Activated CD4-positive, alpha-beta T cell treated with anti-CD3 and anti-CD28 coated beads for 1 hour (primary cell): ENCODE measurements around the gene TMEM35B.
"Not testable (repeated sequence)": the region's sequence is repeated elsewhere in the genome, so short reads cannot be mapped to it uniquely, and the experiment has no call there.

Source experiments
- DNase-seq: peaks from one replicate; pipeline ENCODE4 v3.0.0-alpha.2; 2020

The TMEM35B gene

DNA sequence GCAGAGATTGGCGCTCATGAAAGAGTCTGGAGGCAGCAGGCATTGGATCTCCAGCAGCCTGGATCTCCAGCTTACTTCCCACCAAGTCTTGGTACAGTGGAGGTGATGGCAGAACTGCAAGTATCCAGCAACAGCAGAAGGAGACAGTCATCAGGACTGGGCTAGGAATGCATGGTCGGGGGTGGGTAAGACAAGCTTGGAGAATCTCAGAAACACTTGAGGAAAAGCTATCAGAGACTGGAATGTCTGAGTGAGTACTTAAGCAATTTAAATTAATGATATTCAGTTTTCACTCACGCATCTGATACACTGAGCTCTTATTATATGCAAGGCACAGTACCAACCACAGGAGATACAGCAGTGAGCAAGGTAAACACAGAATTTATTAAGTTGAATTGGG is 9.8 kb downstream of the TMEM35B start:
- no peak for DNase-seq

GRCh38 chr1:34974626-34975025 is 10.5 kb downstream of the TMEM35B start:
- DNase-seq: no peak

DNA sequence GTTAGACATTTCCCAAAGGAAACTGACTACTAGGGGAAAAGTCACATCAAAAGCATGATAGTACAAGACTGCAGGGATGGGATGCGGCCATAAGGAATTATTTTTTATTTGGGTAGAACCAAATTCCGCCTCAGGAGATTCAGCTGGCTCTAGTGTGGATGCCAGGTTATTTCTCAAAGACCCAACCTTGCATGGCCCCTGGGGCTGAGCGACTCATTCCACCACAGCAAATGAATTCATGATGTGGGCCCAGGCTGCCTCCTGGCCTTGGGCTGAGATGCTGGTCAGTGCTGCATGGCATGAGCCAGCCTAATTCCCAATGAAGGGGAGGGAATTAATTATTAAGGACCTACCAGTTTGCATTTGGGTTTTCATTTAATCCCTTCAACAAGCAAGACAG is 11.8 kb downstream of the TMEM35B start:
- DNase-seq: no peak

DNA sequence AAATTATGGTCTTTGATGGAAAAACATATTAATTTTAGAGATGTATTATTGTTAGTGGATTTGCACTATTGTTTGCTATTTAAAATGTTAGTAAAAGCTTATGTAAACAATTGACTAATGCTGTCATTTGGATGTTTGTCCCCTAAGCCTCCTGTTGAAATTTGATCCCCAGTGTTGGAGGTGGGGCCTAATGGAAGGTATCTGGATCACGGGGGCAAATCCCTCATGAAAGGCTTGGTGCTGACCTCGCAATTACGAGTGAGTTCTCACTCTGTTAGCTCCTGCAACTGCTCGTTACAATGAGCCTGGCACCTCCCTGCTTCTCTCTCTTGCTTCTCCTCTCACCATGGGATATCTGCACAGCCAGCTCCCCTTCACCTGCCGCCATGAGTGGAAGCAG is 14.3 kb downstream of the TMEM35B start:
- no peak for DNase-seq

DNA sequence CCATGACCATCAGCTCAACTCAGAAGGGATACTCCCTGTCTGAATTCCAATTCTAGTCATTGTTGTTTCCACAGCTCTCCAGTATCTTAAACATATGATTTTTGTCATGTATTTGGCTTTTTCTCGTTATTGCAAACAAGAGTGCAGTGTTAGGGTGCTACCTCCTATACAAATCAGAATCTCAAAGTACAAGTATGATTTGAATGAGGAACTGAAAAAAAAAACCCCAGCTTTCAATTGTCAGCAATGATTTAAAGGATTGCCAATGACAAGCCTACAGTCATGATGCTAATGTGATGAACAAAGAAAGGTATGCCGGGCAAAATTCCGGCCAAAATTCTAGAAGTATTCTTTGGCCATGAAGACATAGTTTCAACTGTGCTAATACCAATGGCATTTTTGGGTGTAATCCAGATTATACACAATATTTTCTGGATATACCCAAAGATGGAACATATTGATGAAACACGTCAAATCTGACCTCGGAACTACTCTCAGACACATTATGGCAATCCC is 14.9 kb downstream of the TMEM35B start:
- DNase-seq: no peak

GRCh38 chr1:34968297-34968696 is 16.9 kb downstream of the TMEM35B start:
- DNase-seq: not testable (repeated sequence)

- not testable (repeated sequence) for DNase-seq
These were observed 17.5 kb downstream of the TMEM35B start for GRCh38 chr1:34967672-34968071.

DNA sequence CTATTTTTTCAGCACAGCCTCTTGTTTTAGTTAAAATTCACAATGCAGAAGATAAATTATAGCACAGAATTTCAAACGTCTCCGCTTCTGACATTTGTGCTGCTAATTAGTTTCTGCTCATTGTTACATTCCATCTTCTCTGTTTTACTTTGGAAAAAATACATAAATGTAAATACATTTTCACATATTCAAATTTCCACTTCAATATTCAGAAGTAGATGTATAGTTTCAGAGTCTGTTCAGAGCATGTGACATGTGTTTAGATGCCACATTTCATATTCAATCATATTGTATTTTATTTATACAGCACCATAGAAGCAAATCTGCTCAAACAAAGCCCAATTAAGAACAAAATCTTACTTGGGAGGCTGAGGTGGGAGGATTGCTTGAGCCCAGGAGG is 19.6 kb downstream of the TMEM35B start:
- DNase-seq: no peak

GRCh38 chr1:34950428-34950827 is 34.7 kb downstream of the TMEM35B start:
- DNase-seq: no peak

DNA sequence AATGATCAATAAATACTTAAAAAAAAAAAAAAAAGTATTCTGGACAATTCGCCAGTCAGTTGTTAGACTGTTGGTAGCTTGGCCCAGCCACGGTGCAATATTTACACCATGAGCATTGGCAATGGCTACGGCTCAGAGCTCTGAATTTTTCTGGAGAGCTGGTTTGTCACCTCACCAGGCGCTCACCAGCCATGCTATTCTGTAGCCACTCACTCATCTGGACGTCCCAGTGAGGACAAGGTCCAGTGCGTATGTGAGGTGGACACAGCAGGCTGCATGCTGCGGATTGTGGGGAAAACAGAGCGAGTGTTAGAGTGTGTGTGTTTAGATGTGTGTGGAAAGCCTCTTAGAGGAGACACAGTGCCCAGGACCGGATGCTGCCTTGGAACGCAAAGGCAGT is 36.4 kb downstream of the TMEM35B start:
- DNase-seq: not testable (repeated sequence)

GRCh38 chr1:34947641-34948314 is 37.4 kb downstream of the TMEM35B start:
- not testable (repeated sequence) for DNase-seq

DNA sequence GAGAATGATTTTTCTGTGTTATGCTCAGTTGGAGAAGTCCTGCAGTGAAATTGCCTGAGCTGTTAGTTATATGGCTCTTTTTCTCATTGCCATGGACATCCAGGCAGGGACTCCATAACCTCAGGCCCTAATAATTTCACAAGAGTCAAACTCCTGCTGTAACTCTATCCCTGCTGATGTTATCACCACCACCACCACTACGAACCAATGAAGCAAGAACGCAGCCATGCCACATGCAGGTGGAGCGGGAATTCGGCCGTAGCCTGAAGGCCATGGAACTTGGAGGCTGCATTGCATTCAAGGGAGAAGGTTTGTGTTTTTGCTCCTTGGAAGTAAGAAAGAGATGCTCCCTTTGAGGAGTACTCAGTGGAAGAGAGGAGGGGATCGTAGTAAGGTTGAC is 38.9 kb downstream of the TMEM35B start:
- DNase-seq: no peak

GRCh38 chr1:34941798-34942197 is 43.3 kb downstream of the TMEM35B start:
- DNase-seq: not testable (repeated sequence)
